OCI-LY7 (cell line): ENCODE results near the gene DTNA. TPM values are rescaled to one million over a fixed set of nuclear protein-coding genes. Genes with fewer than 3 reads are reported as not detected.

Source experiments
- BruUV-seq: library from RNA; stranded (reverse); fragments of 400-500 nt; replicated peaks from 2 replicates; lab custom pipeline; 2021; lab: Mats Ljungman, UMichigan
- CTCF ChIA-PET: fragments of 300-600 bp; sonication (Branson Sonifier 250); formaldehyde crosslinking; loops from one replicate; lab custom pipeline; 2022; ENCODE audit warnings: antibody characterized with exemption; ENCODE audit not compliant: unreplicated experiment; lab: Charles Lee
- POLR2A ChIA-PET: fragments of 300-600 bp; sonication (Branson Sonifier 250); formaldehyde crosslinking; loops from one replicate; lab custom pipeline; 2022; ENCODE audit warnings: antibody characterized with exemption; lab: Charles Lee
- DNase-seq: peaks from one replicate; pipeline ENCODE4 v3.0.0-alpha.2; 2015; ENCODE audit warnings: low spot score
- H2AFZ ChIP-seq: fragments of 200-600 bp; sonication (generic), shearing (Covaris generic); 2 replicates; pipeline ENCODE4 v1.6.1; 2014; ENCODE audit warnings: mild to moderate bottlenecking, antibody characterized with exemption, low read length, moderate library complexity
- H3K27ac ChIP-seq: fragments of 200-600 bp; sonication (generic); 2 replicates; pipeline ENCODE4 v1.5.1; 2014; ENCODE audit warnings: mixed run types, low read depth, mild to moderate bottlenecking, moderate library complexity, low read length, inconsistent platforms; ENCODE audit not compliant: poor library complexity, severe bottlenecking
- H3K36me3 ChIP-seq: fragments of 200-600 bp; sonication (generic); 2 replicates; pipeline ENCODE4 v1.6.1; 2014; ENCODE audit warnings: mild to moderate bottlenecking, antibody characterized with exemption, low read length, moderate library complexity, mixed read lengths; ENCODE audit not compliant: insufficient read depth
- H3K4me1 ChIP-seq: fragments of 200-600 bp; sonication (generic); 2 replicates; pipeline ENCODE4 v1.5.1; 2014; ENCODE audit warnings: mild to moderate bottlenecking, low read length; ENCODE audit not compliant: insufficient read depth, poor library complexity, severe bottlenecking
- H3K4me2 ChIP-seq: fragments of 200-600 bp; sonication (generic); 2 replicates; pipeline ENCODE4 v1.6.1; 2014; ENCODE audit warnings: mild to moderate bottlenecking, low read length
- H3K4me3 ChIP-seq: fragments of 200-600 bp; sonication (generic); 2 replicates; pipeline ENCODE4 v1.5.1; 2014; ENCODE audit warnings: mild to moderate bottlenecking, low read depth, low read length; ENCODE audit not compliant: poor library complexity, severe bottlenecking
- H3K79me2 ChIP-seq: fragments of 200-600 bp; sonication (generic); 2 replicates; pipeline ENCODE4 v1.6.1; 2016; ENCODE audit warnings: low read depth, mild to moderate bottlenecking, low read length, moderate library complexity, mixed read lengths; ENCODE audit not compliant: insufficient read depth
- H3K9me2 ChIP-seq: fragments of 200-600 bp; sonication (generic); 2 replicates; pipeline ENCODE4 v1.6.1; 2016; ENCODE audit warnings: mild to moderate bottlenecking, low read length, mixed read lengths; ENCODE audit not compliant: insufficient read depth
- H3K9me3 ChIP-seq: fragments of 200-600 bp; sonication (generic); 2 replicates; pipeline ENCODE4 v1.6.1; 2014; ENCODE audit warnings: mild to moderate bottlenecking, mixed run types, low read length, mixed read lengths
- H4K20me1 ChIP-seq: fragments of 200-600 bp; sonication (generic); 2 replicates; pipeline ENCODE4 v1.6.1; 2014; ENCODE audit warnings: mild to moderate bottlenecking, antibody characterized with exemption, low read length, moderate library complexity, mixed read lengths; ENCODE audit not compliant: insufficient read depth
- CTCF ChIP-seq: fragments of 200-600 bp; sonication (generic); conservative IDR thresholded peaks from 2 replicates; pipeline ENCODE4 v1.5.1; 2014; ENCODE audit warnings: mild to moderate bottlenecking, antibody characterized with exemption, low read length, moderate library complexity, mixed read lengths
- EZH2phosphoT487 ChIP-seq: fragments of 200-600 bp; sonication (generic); IDR thresholded peaks from 2 replicates; pipeline ENCODE4 v1.6.1; 2018; ENCODE audit warnings: low read depth, borderline replicate concordance, mild to moderate bottlenecking, mixed run types, antibody characterized with exemption, low read length, moderate library complexity, mixed read lengths
- intact Hi-C: fragments of 100-400 bp; cut with micrococcal nuclease; formaldehyde crosslinking; loops from one replicate; pipeline ENCODE4 v1.10.0; 2022; ENCODE audit not compliant: unreplicated experiment
- total RNA-seq, 2 experiments: library from RNA; depleted of rRNA in 1 of 2; stranded (reverse); fragments of >200 nt in 1 of 2; shearing (Covaris generic) in 1 of 2; gene quantifications; 2 replicates each; pipeline ENCODE4 v1.2.3, GENCODE V29; 2014 to 2022

Gene DTNA
- total RNA-seq, 2 experiments from 2014 or later, result 0.16 TPM; not detected in 1

GRCh38 chr18:34754300-34754699 lies 44.2 kb downstream of the DTNA start:
- H3K9me3 ChIP-seq, result no peaks in the 10 kb centered on the region
- no peak for TF ChIP-seq CTCF
- TF ChIP-seq EZH2phosphoT487, result no peak
- H2AFZ ChIP-seq, result no peak overlapping the region
- no peaks in the 10 kb centered on the region for H4K20me1 ChIP-seq
- BruUV-seq, result no TSS peak
- POLR2A ChIA-PET, result no interaction called here
- H3K4me3 ChIP-seq, result no peak overlapping the region
- CTCF ChIA-PET, result no interaction called here
- no peak overlapping the region for H3K4me2 ChIP-seq
- H3K79me2 ChIP-seq, result no peaks in the 10 kb centered on the region
- no peak overlapping the region for H3K27ac ChIP-seq
- no peaks in the 10 kb centered on the region for H3K36me3 ChIP-seq
- H3K4me1 ChIP-seq, result no peaks in the 10 kb centered on the region
- no peaks in the 10 kb centered on the region for H3K9me2 ChIP-seq
- intact Hi-C loops, result no loop called here
- no peak for DNase-seq

GRCh38 chr18:34757666-34758065 lies 47.6 kb downstream of the DTNA start:
- H2AFZ ChIP-seq, result no peak overlapping the region
- no peaks in the 10 kb centered on the region for H3K79me2 ChIP-seq
- no peaks in the 10 kb centered on the region for H3K36me3 ChIP-seq
- H3K27ac ChIP-seq, result no peak overlapping the region
- no peak overlapping the region for H3K4me2 ChIP-seq
- H3K9me2 ChIP-seq, result no peaks in the 10 kb centered on the region
- CTCF ChIA-PET, result no interaction called here
- TF ChIP-seq EZH2phosphoT487, result no peak
- TF ChIP-seq CTCF, result no peak
- H3K9me3 ChIP-seq, result no peaks in the 10 kb centered on the region
- no peaks in the 10 kb centered on the region for H3K4me1 ChIP-seq
- POLR2A ChIA-PET, result no interaction called here
- intact Hi-C loops, result no loop called here
- no peak for DNase-seq
- BruUV-seq, result no TSS peak
- no peaks in the 10 kb centered on the region for H4K20me1 ChIP-seq
- no peak overlapping the region for H3K4me3 ChIP-seq

- no peak overlapping the region for H3K4me3 ChIP-seq
- CTCF ChIA-PET, result no interaction called here
- H3K27ac ChIP-seq, result no peak overlapping the region
- no peak for TF ChIP-seq EZH2phosphoT487
- no peak for TF ChIP-seq CTCF
- no peaks in the 10 kb centered on the region for H4K20me1 ChIP-seq
- no peak for DNase-seq
- H3K9me3 ChIP-seq, result no peaks in the 10 kb centered on the region
- BruUV-seq, result no TSS peak
- no peak overlapping the region for H3K4me2 ChIP-seq
- H3K36me3 ChIP-seq, result no peaks in the 10 kb centered on the region
- H3K79me2 ChIP-seq, result no peaks in the 10 kb centered on the region
- no peaks in the 10 kb centered on the region for H3K9me2 ChIP-seq
- H3K4me1 ChIP-seq, result no peaks in the 10 kb centered on the region
- no peak overlapping the region for H2AFZ ChIP-seq
- intact Hi-C loops, result no loop called here
- POLR2A ChIA-PET, result interaction anchor here (0.6 kb wide), 1 partner anchor 1361 kb away, joined by 3 read pairs; no protein-coding TSS in a partner anchor
These were observed 48.4 kb downstream of the DTNA start for GRCh38 chr18:34758378-34758948.
